Left ventricle myocardium superior (tissue), 1 donor: ENCODE results near the gene USP20. TPM values are rescaled to one million over a fixed set of nuclear protein-coding genes. Genes with fewer than 3 reads are reported as not detected.
"Not testable (repeated sequence)": the region's sequence is repeated elsewhere in the genome, so short reads cannot be mapped to it uniquely, and the experiment has no call there.

Experiments used
- ATAC-seq: fragments of 200-7000 bp; cut with Tn5 transposase; one replicate; pipeline ENCODE4 v1.9.1; 2020; ENCODE audit warnings: mild to moderate bottlenecking, moderate library complexity
- DNase-seq: peaks from one replicate; pipeline ENCODE4 v3.0.0-alpha.2; 2020
- intact Hi-C: fragments of 100-400 bp; cut with micrococcal nuclease; formaldehyde crosslinking; loops from one replicate; pipeline ENCODE4 v1.11.0; 2022
- long read RNA-seq: library from polyadenylated mRNA; unstranded; transcript quantifications from one replicate; pipeline ENCODE4 v2.0.0, GENCODE V29; 2021
- total RNA-seq: library from RNA; stranded (reverse); fragmentation: NEBNext Ultra II Directional; extraction: Animal tissue kit (Norgen Biotek cat#: 25700); gene quantifications from one replicate; pipeline ENCODE4 v1.2.1, GENCODE V29; 2021
- donor health status: DM: no; HTN: yes; CAD: no; lungs with severe emphysema.

USP20 gene
- total RNA-seq = 11.6 TPM
- long read RNA-seq, full-length matches to known transcripts = 3 of 24 reads
- long read RNA-seq, partial matches to known transcripts = 13 of 24 reads
- long read RNA-seq, other reads (novel, unspliced or antisense) = 8 of 24 reads

GRCh38 chr9:129835128-129835859 is at the start of gene USP20, which contains the start of gene C9orf78:
Gene USP20, plus strand, starts transcription at chr9:129835458. Its CDS starts 17,098 bp downstream, at chr9:129852556.
Gene C9orf78, minus strand, starts transcription at chr9:129835275. Its CDS starts 54 bp downstream, at chr9:129835221.
- DNase-seq = peak; percentile 99
- intact Hi-C loops = no loop called here
- peak; percentile 100 for ATAC-seq

GRCh38 chr9:129785866-129786265 is 49.4 kb upstream of the USP20 start:
- no peak for ATAC-seq
- intact Hi-C loops = loop anchor here (10.0 kb wide), 1 partner anchor 51 kb away; no protein-coding TSS in a partner anchor

GRCh38 chr9:129786481-129786880 is 48.8 kb upstream of the USP20 start:
- ATAC-seq (no peak), DNase-seq (no peak)
- intact Hi-C loops = loop anchor here (10.0 kb wide), 1 partner anchor 52 kb away; no protein-coding TSS in a partner anchor

More at GRCh38 chr9:129785866-129786265, 49.4 kb upstream of the USP20 start:
- DNase-seq = no peak

- intact Hi-C loops = no loop called here
- DNase-seq (no peak), ATAC-seq (no peak)
These were observed 40.7 kb upstream of the USP20 start for GRCh38 chr9:129794549-129794948.

GRCh38 chr9:129796029-129796428 is 39.2 kb upstream of the USP20 start:
- DNase-seq, ATAC-seq, intact Hi-C loops: not testable (repeated sequence)

GRCh38 chr9:129798973-129799372 is 36.3 kb upstream of the USP20 start:
- ATAC-seq (no peak), DNase-seq (no peak)
- intact Hi-C loops = no loop called here

GRCh38 chr9:129801504-129801903 is 33.8 kb upstream of the USP20 start:
- intact Hi-C loops = no loop called here
- ATAC-seq (no peak), DNase-seq (no peak)

GRCh38 chr9:129802833-129803675 is 32.2 kb upstream of the USP20 start, which contains the start of gene TOR1B:
Gene TOR1B, plus strand, starts transcription at chr9:129803184. Its CDS starts 29 bp downstream, at chr9:129803213.
- DNase-seq (peak; percentile 97), ATAC-seq (peak; percentile 99)
- intact Hi-C loops = no loop called here

GRCh38 chr9:129803676-129804060 is 31.6 kb upstream of the USP20 start:
- no peak for DNase-seq
- no peak for ATAC-seq
- intact Hi-C loops = no loop called here

- ATAC-seq = no peak
- no peak for DNase-seq
- intact Hi-C loops = no loop called here
These were observed 29.2 kb upstream of the USP20 start for GRCh38 chr9:129806061-129806460.

- intact Hi-C loops = no loop called here
- DNase-seq (no peak), ATAC-seq (no peak)
These were observed 25.9 kb upstream of the USP20 start for GRCh38 chr9:129809346-129809745.

GRCh38 chr9:129810116-129810515 is 25.1 kb upstream of the USP20 start:
- DNase-seq (no peak), ATAC-seq (no peak)
- intact Hi-C loops = no loop called here

GRCh38 chr9:129810788-129811187 is 24.5 kb upstream of the USP20 start:
- DNase-seq (no peak), ATAC-seq (no peak)
- intact Hi-C loops = no loop called here

- no peak for DNase-seq
- no peak for ATAC-seq
- intact Hi-C loops = no loop called here
These were observed 23.3 kb upstream of the USP20 start for GRCh38 chr9:129811967-129812363.

GRCh38 chr9:129812385-129812784 is 22.9 kb upstream of the USP20 start:
- DNase-seq (no peak), ATAC-seq (no peak)
- intact Hi-C loops = no loop called here

- intact Hi-C loops = no loop called here
- ATAC-seq (no peak), DNase-seq (no peak)
These were observed 21.6 kb upstream of the USP20 start for GRCh38 chr9:129813661-129814060.

- intact Hi-C loops = no loop called here
- no peak for ATAC-seq
- DNase-seq = no peak
These were observed 20.6 kb upstream of the USP20 start for GRCh38 chr9:129814432-129815223.

GRCh38 chr9:129815278-129815677 is 20.0 kb upstream of the USP20 start:
- ATAC-seq = no peak
- intact Hi-C loops = no loop called here
- DNase-seq = no peak
